ENCODE results near the gene AP3B1.

GRCh38 chr5:78063495-78063894 is 231.0 kb downstream of the AP3B1 start:
- TF ChIP-seq GABPA (IDR thresholded peaks at IDR 0.05; ENCODE audit: borderline replicate concordance, insufficient read depth, low read length), result no peak
- no peak for TF ChIP-seq CTCF (IDR thresholded peaks at IDR 0.05; ENCODE audit: control extremely low read depth in 1 of 3, insufficient read depth in 1 of 3, low read depth in 1 of 3, low read length in 3 of 3)
- TF ChIP-seq POLR2A (IDR thresholded peaks at IDR 0.05; ENCODE audit: control extremely low read depth in 1 of 2, low read depth in 2 of 2, low read length in 2 of 2), result no peak
- TF ChIP-seq EZH2 (IDR thresholded peaks at IDR 0.05; ENCODE audit: low read depth, low read length, severe bottlenecking), result no peak
- no peak for TF ChIP-seq ASH2L (IDR thresholded peaks at IDR 0.05; ENCODE audit: low read length)
- no peak for TF ChIP-seq ZNF274 (IDR thresholded peaks at IDR 0.05; ENCODE audit: borderline replicate concordance, extremely low read depth, low read length)
- no peak for TF ChIP-seq ATF2 (IDR thresholded peaks at IDR 0.05; ENCODE audit: low read length)

All from H1 (cell line).